H9 (cell line): ENCODE data around the gene BEND4. TPM values are rescaled to one million over a fixed set of nuclear protein-coding genes. Genes with fewer than 3 reads are reported as not detected.
A peak's percentile ranks its signal among the peaks of the same experiment; 100 is the strongest.

ENCODE experiments used
- DNase-seq: peaks from one replicate; pipeline ENCODE4 v3.0.0-alpha.2; 2017
- H2AFZ ChIP-seq: one replicate; pipeline ENCODE4 v1.6.1; 2013; ENCODE audit warnings: mild to moderate bottlenecking, low read length, control low read depth, moderate library complexity
- H2AK5ac ChIP-seq: 2 replicates; pipeline ENCODE4 v1.6.1; 2013; ENCODE audit warnings: low read length, control low read depth, mixed read lengths; ENCODE audit not compliant: insufficient read length
- H2BK120ac ChIP-seq: one replicate; pipeline ENCODE4 v1.6.1; 2013; ENCODE audit warnings: low read depth, mild to moderate bottlenecking, low read length, control low read depth, inconsistent platforms; ENCODE audit not compliant: poor library complexity, severe bottlenecking
- H2BK12ac ChIP-seq: 2 replicates; pipeline ENCODE4 v1.6.1; 2013; ENCODE audit warnings: low read length, control low read depth, mixed read lengths, low read depth; ENCODE audit not compliant: insufficient read length
- H2BK15ac ChIP-seq: 2 replicates; pipeline ENCODE4 v1.6.1; 2013; ENCODE audit warnings: low read depth, low read length, control low read depth
- H2BK20ac ChIP-seq: one replicate; pipeline ENCODE4 v1.6.1; 2013; ENCODE audit warnings: low read depth, mild to moderate bottlenecking, low read length, control low read depth, inconsistent platforms; ENCODE audit not compliant: poor library complexity, severe bottlenecking
- H2BK5ac ChIP-seq: 2 replicates; pipeline ENCODE4 v1.6.1; 2013; ENCODE audit warnings: low read length, control low read depth, mixed read lengths; ENCODE audit not compliant: insufficient read length
- H3K14ac ChIP-seq: 2 replicates; pipeline ENCODE4 v1.6.1; 2013; ENCODE audit warnings: low read length, control low read depth; ENCODE audit not compliant: insufficient read depth
- H3K18ac ChIP-seq: 2 replicates; pipeline ENCODE4 v1.6.1; 2013; ENCODE audit warnings: low read depth, mild to moderate bottlenecking, mixed read lengths, low read length, control low read depth; ENCODE audit not compliant: insufficient read length
- H3K23ac ChIP-seq: 2 replicates; pipeline ENCODE4 v1.6.1; 2013; ENCODE audit warnings: low read length, control low read depth, mixed read lengths, low read depth; ENCODE audit not compliant: insufficient read length
- H3K23me2 ChIP-seq: 2 replicates; pipeline ENCODE4 v1.6.1; 2013; ENCODE audit warnings: low read depth, mild to moderate bottlenecking, mixed read lengths, low read length, control low read depth; ENCODE audit not compliant: insufficient read length, poor library complexity, severe bottlenecking
- H3K27ac ChIP-seq: 2 replicates; pipeline ENCODE4 v1.5.1; 2013; ENCODE audit warnings: low read length, control low read depth, mixed read lengths, low read depth; ENCODE audit not compliant: insufficient read length
- H3K27me3 ChIP-seq: 2 replicates; pipeline ENCODE4 v1.6.1; 2013; ENCODE audit warnings: low read length, control low read depth, inconsistent platforms; ENCODE audit not compliant: insufficient read depth
- H3K4ac ChIP-seq: 2 replicates; pipeline ENCODE4 v1.6.1; 2013; ENCODE audit warnings: low read depth, mild to moderate bottlenecking, control low read depth, inconsistent platforms, low read length, moderate library complexity
- H3K4me1 ChIP-seq: 2 replicates; pipeline ENCODE4 v1.6.1; 2013; ENCODE audit warnings: low read length, control low read depth, inconsistent platforms; ENCODE audit not compliant: insufficient read depth
- H3K4me2 ChIP-seq: 2 replicates; pipeline ENCODE4 v1.6.1; 2013; ENCODE audit warnings: low read length, control low read depth, mixed read lengths; ENCODE audit not compliant: insufficient read length, insufficient read depth
- H3K56ac ChIP-seq: 2 replicates; pipeline ENCODE4 v1.6.1; 2013; ENCODE audit warnings: low read depth, mild to moderate bottlenecking, mixed read lengths, low read length, control low read depth; ENCODE audit not compliant: insufficient read length
- H3K79me1 ChIP-seq: 2 replicates; pipeline ENCODE4 v1.6.1; 2013; ENCODE audit warnings: low read depth, mild to moderate bottlenecking, moderate library complexity, low read length, control low read depth, inconsistent platforms; ENCODE audit not compliant: insufficient read depth, poor library complexity, severe bottlenecking
- H3K79me2 ChIP-seq: 2 replicates; pipeline ENCODE4 v1.6.1; 2013; ENCODE audit warnings: low read length, control low read depth, inconsistent platforms; ENCODE audit not compliant: insufficient read depth
- H3K9ac ChIP-seq: 2 replicates; pipeline ENCODE4 v1.6.1; 2013; ENCODE audit warnings: low read length, control low read depth, mixed read lengths; ENCODE audit not compliant: insufficient read length; ENCODE audit errors: extremely low read depth
- H3K9me3 ChIP-seq: one replicate; pipeline ENCODE4 v1.6.1; 2013; ENCODE audit warnings: low read depth, low read length, inconsistent platforms; ENCODE audit not compliant: control insufficient read depth
- H3T11ph ChIP-seq: one replicate; pipeline ENCODE4 v1.6.1; 2013; ENCODE audit warnings: mild to moderate bottlenecking, low read length, control low read depth, inconsistent platforms
- H4K20me1 ChIP-seq: one replicate; pipeline ENCODE4 v1.6.1; 2013; ENCODE audit not compliant: control insufficient read depth, insufficient read length, insufficient read depth
- H4K5ac ChIP-seq: 2 replicates; pipeline ENCODE4 v1.6.1; 2013; ENCODE audit warnings: low read depth, mild to moderate bottlenecking, mixed read lengths, low read length, control low read depth; ENCODE audit not compliant: insufficient read length
- H4K8ac ChIP-seq: replicated peaks from 2 replicates; pipeline ENCODE4 v1.6.1; 2013; ENCODE audit warnings: low read length, control low read depth, mixed read lengths, low read depth; ENCODE audit not compliant: insufficient read length
- H4K91ac ChIP-seq: 2 replicates; pipeline ENCODE4 v1.6.1; 2013; ENCODE audit warnings: low read depth, mild to moderate bottlenecking, moderate library complexity, mixed read lengths, low read length, control low read depth; ENCODE audit not compliant: insufficient read length
- H3K27ac Mint-ChIP-seq, 3 experiments: 2 replicates in 2 of 3; 3 replicates in 1 of 3; pipeline ENCODE4 v1.8.0; 2020 to 2021; ENCODE audit warnings: mixed read lengths in 3 of 3, mild to moderate bottlenecking in 1 of 3, moderate library complexity in 1 of 3
- H3K27me3 Mint-ChIP-seq: 2 replicates; pipeline ENCODE4 v1.8.0; 2021; ENCODE audit warnings: low read depth, mild to moderate bottlenecking, moderate library complexity, mixed read lengths
- H3K36me3 Mint-ChIP-seq, 3 experiments: 2 replicates in 2 of 3; 3 replicates in 1 of 3; pipeline ENCODE4 v1.8.0; 2020 to 2021; ENCODE audit warnings: low read depth in 3 of 3, mixed read lengths in 3 of 3; ENCODE audit not compliant: insufficient read depth in 1 of 3
- H3K4me1 Mint-ChIP-seq, 2 experiments: 2 replicates each; pipeline ENCODE4 v1.8.0; 2020; ENCODE audit warnings: mixed read lengths in 2 of 2
- H3K4me3 Mint-ChIP-seq, 2 experiments: 2 replicates in 1 of 2; 3 replicates in 1 of 2; pipeline ENCODE4 v1.8.0; 2020 to 2021; ENCODE audit warnings: mild to moderate bottlenecking in 2 of 2, mixed read lengths in 2 of 2, moderate library complexity in 1 of 2
- H3K9me3 Mint-ChIP-seq, 2 experiments: 2 replicates in 1 of 2; 3 replicates in 1 of 2; pipeline ENCODE4 v1.8.0; 2020; ENCODE audit warnings: mild to moderate bottlenecking in 2 of 2, mixed read lengths in 2 of 2, moderate library complexity in 1 of 2
- WGBS: extraction: QIAGEN DNeasy Blood & Tissue Kit; methylation state at CpG from one replicate; pipeline ENCODE4 v1.1.7; 2013; ENCODE audit warnings: missing lambda C conversion rate, low lambda C conversion rate, mixed read lengths; ENCODE audit not compliant: insufficient read length; ENCODE audit errors: extremely low coverage; 5-methylcytosine and 5-hydroxymethylcytosine counted together
- total RNA-seq: library from RNA; stranded (reverse); gene quantifications from 2 replicates; pipeline ENCODE4 v1.2.1, GENCODE V29; 2021
- TF ChIP-seq, protein P1 (sequence below): fragments of 200-600 bp; sonication (generic); conservative IDR thresholded peaks from 3 replicates; pipeline ENCODE4 v1.8.0; 2021; ENCODE audit warnings: antibody characterized with exemption, mild to moderate bottlenecking

The BEND4 gene
- total RNA-seq, 1 experiment from 2014 or later, result 25.1 TPM

DNA sequence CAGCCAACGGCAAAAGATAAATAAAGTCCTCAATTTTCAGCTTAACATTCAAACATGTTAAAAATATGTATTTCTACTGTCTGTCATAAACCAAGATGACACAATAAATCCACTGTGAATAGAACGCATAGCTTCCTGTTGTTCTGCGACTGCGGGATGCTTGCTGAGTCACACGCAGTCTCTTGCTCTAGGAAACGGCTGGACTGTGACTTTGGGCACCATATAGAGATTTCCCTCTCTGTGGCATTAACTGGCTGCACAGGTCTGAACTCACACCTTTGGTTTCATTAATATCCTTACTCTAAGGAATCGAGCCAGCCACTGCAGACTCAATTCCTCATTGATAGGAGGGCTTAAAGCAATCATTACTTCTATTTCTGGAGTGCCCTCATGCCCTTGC, 8.4 kb downstream of the BEND4 start:
- no CpG with 5 or more reads among the region's 7 CpGs for WGBS
- H3K79me2 ChIP-seq, result no peaks in the 10 kb centered on the region; the same call in 1 of the 2 replicates
- H2BK12ac ChIP-seq, result no peak overlapping the region
- H3K23ac ChIP-seq, result no peak overlapping the region
- no peak overlapping the region for H3K27ac ChIP-seq
- H2BK15ac ChIP-seq, result no peak overlapping the region
- no peaks in the 10 kb centered on the region for H4K20me1 ChIP-seq
- no peak overlapping the region for H3K14ac ChIP-seq
- Mint-ChIP-seq H3K27ac (peak overlapping the region in 1 of 3 experiments; percentile 26; a peak in 1 of 7 replicates), H3K9me3 (no peaks in the 10 kb centered on the region), H3K4me1 (peaks cover 0 to 5% of the 10 kb centered on the region in 2 experiments; a peak in 2 of 4 replicates), H3K27me3 (no peaks in the 10 kb centered on the region), H3K4me3 (no peak overlapping the region; a peak in 1 of 5 replicates), H3K36me3 (peaks cover 13 to 26% (median 24%) of the 10 kb centered on the region in 3 experiments)
- no peak overlapping the region for H2BK120ac ChIP-seq
- no peak overlapping the region for H3K4me2 ChIP-seq
- no peak overlapping the region for H2AK5ac ChIP-seq
- H3T11ph ChIP-seq, result no peak overlapping the region
- no peak overlapping the region for H2BK20ac ChIP-seq
- TF ChIP-seq, protein P1, sequence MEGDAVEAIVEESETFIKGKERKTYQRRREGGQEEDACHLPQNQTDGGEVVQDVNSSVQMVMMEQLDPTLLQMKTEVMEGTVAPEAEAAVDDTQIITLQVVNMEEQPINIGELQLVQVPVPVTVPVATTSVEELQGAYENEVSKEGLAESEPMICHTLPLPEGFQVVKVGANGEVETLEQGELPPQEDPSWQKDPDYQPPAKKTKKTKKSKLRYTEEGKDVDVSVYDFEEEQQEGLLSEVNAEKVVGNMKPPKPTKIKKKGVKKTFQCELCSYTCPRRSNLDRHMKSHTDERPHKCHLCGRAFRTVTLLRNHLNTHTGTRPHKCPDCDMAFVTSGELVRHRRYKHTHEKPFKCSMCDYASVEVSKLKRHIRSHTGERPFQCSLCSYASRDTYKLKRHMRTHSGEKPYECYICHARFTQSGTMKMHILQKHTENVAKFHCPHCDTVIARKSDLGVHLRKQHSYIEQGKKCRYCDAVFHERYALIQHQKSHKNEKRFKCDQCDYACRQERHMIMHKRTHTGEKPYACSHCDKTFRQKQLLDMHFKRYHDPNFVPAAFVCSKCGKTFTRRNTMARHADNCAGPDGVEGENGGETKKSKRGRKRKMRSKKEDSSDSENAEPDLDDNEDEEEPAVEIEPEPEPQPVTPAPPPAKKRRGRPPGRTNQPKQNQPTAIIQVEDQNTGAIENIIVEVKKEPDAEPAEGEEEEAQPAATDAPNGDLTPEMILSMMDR, result no peak
- H4K8ac ChIP-seq, result no peak overlapping the region
- no peaks in the 10 kb centered on the region for H3K4me1 ChIP-seq
- no peaks in the 10 kb centered on the region for H3K27me3 ChIP-seq
- H2BK5ac ChIP-seq, result no peak overlapping the region
- no peak overlapping the region for H3K9ac ChIP-seq
- DNase-seq, result no peak
- H3K23me2 ChIP-seq, result no peaks in the 10 kb centered on the region
- no peak overlapping the region for H2AFZ ChIP-seq
- H3K9me3 ChIP-seq, result no peaks in the 10 kb centered on the region
- no peak overlapping the region for H3K56ac ChIP-seq
- H4K91ac ChIP-seq, result no peak overlapping the region
- H3K18ac ChIP-seq, result no peak overlapping the region
- H3K79me1 ChIP-seq, result no peaks in the 10 kb centered on the region
- H3K4ac ChIP-seq, result no peak overlapping the region
- H4K5ac ChIP-seq, result no peak overlapping the region
